B cell (primary cell): ENCODE measurements around the gene EXD2.

Experiments
- CTCF ChIP-seq: fragments of 200-600 bp; IDR thresholded peaks from one replicate; pipeline ENCODE4 v1.8.0; 2022; ENCODE audit warnings: antibody characterized with exemption, mild to moderate bottlenecking
- EZH2 ChIP-seq: IDR thresholded peaks from 2 replicates; pipeline ENCODE4 v1.6.1; 2012; ENCODE audit warnings: borderline replicate concordance, low read depth, mild to moderate bottlenecking, moderate library complexity, low read length; ENCODE audit not compliant: insufficient read depth, poor library complexity, severe bottlenecking

DNA sequence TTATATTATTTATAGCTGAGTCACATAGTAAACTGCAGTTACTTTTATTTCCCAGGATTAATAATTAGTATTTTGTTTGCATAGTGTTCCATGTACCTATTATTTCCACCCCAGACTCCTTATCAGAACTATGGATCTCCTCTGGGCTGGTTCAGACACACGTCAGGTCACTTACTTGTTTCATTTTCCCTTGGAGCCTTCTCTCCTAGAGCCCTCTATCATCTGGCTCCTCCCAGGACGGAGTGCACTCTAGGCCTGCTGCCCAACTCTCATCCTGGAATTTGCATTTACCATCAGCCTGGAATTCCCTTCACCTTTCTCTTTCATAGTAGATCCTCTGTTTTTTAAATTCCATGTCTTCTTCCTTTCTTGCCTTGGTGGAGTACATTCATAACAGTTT, 40.2 kb downstream of the EXD2 start:
- TF ChIP-seq CTCF (no peak), EZH2 (no peak)
